DOHH2 (cell line): Measurements from ENCODE around the gene GAS7.

Experiments
- H3F3A ChIP-seq: fragments of 200-600 bp; sonication (generic), shearing (Covaris generic); 2 replicates; pipeline ENCODE4 v1.6.0; 2016; ENCODE audit warnings: antibody characterized with exemption, mild to moderate bottlenecking; ENCODE audit not compliant: control insufficient read depth, insufficient read depth
- H3K27ac ChIP-seq: fragments of 200-600 bp; sonication (generic); 2 replicates; pipeline ENCODE4 v1.5.1; 2014; ENCODE audit warnings: low read depth, mild to moderate bottlenecking, low read length, moderate library complexity
- H3K27me3 ChIP-seq: fragments of 200-600 bp; sonication (generic); 2 replicates; pipeline ENCODE4 v1.6.1; 2014; ENCODE audit warnings: mild to moderate bottlenecking, low read length, mixed read lengths; ENCODE audit not compliant: control insufficient read depth
- H3K36me3 ChIP-seq: fragments of 200-600 bp; sonication (generic); 2 replicates; pipeline ENCODE4 v1.6.1; 2014; ENCODE audit warnings: mild to moderate bottlenecking, low read length, moderate library complexity, mixed read lengths; ENCODE audit not compliant: control insufficient read depth
- H3K4me1 ChIP-seq: fragments of 200-600 bp; sonication (generic); 2 replicates; pipeline ENCODE4 v1.6.1; 2014; ENCODE audit warnings: mild to moderate bottlenecking, low read length, mixed read lengths; ENCODE audit not compliant: control insufficient read depth
- H3K4me2 ChIP-seq: fragments of 200-600 bp; sonication (generic); 2 replicates; pipeline ENCODE4 v1.6.0; 2014; ENCODE audit warnings: mild to moderate bottlenecking, low read length, moderate library complexity
- H3K4me3 ChIP-seq: fragments of 200-600 bp; sonication (generic); 2 replicates; pipeline ENCODE4 v1.5.1; 2014; ENCODE audit warnings: mild to moderate bottlenecking, low read length, mixed read lengths
- H3K79me2 ChIP-seq: fragments of 200-600 bp; sonication (generic); 2 replicates; pipeline ENCODE4 v1.6.1; 2014; ENCODE audit warnings: mild to moderate bottlenecking, low read length, mixed read lengths; ENCODE audit not compliant: control insufficient read depth
- H3K9me2 ChIP-seq: fragments of 200-600 bp; sonication (generic); replicated peaks from 2 replicates; pipeline ENCODE4 v1.6.1; 2014; ENCODE audit warnings: mild to moderate bottlenecking, low read length, mixed read lengths; ENCODE audit not compliant: control insufficient read depth
- H3K9me3 ChIP-seq: fragments of 200-600 bp; sonication (generic); 2 replicates; pipeline ENCODE4 v1.6.1; 2014; ENCODE audit warnings: antibody characterized with exemption, low read length, mixed read lengths; ENCODE audit not compliant: control insufficient read depth, insufficient read depth
- H4K20me1 ChIP-seq: fragments of 200-600 bp; sonication (generic); 2 replicates; pipeline ENCODE4 v1.6.0; 2014; ENCODE audit warnings: low read depth, mild to moderate bottlenecking, antibody characterized with exemption, low read length, moderate library complexity; ENCODE audit not compliant: control insufficient read depth, insufficient read depth
- CTCF ChIP-seq: fragments of 200-600 bp; sonication (generic); IDR thresholded peaks from one replicate; pipeline ENCODE4 v1.5.1; 2014; ENCODE audit warnings: antibody characterized with exemption, mild to moderate bottlenecking, low read depth, low read length; ENCODE audit not compliant: poor library complexity, severe bottlenecking
- EZH2phosphoT487 ChIP-seq: fragments of 200-600 bp; sonication (generic); IDR thresholded peaks from 2 replicates; pipeline ENCODE4 v1.6.1; 2017; ENCODE audit warnings: borderline replicate concordance, mild to moderate bottlenecking, antibody characterized with exemption, low read length, moderate library complexity, mixed read lengths

GAS7 gene

GRCh38 chr17:9907883-9908648 is 290.3 kb downstream of the GAS7 start:
- no peak for TF ChIP-seq EZH2phosphoT487
- TF ChIP-seq CTCF = no peak
- Histone ChIP-seq H3K9me3 (no peaks in the 10 kb centered on the region), H3F3A (no peaks in the 10 kb centered on the region), H3K27ac (no peak overlapping the region), H3K4me2 (no peak overlapping the region), H3K4me3 (no peak overlapping the region), H3K9me2 (no peaks in the 10 kb centered on the region), H3K4me1 (no peaks in the 10 kb centered on the region), H3K27me3 (no peaks in the 10 kb centered on the region), H4K20me1 (no peaks in the 10 kb centered on the region), H3K36me3 (no peaks in the 10 kb centered on the region), H3K79me2 (no peaks in the 10 kb centered on the region)

- no peaks in the 10 kb centered on the region for H3K27me3 ChIP-seq
- no peak overlapping the region for H3K4me2 ChIP-seq
- no peak overlapping the region for H3K27ac ChIP-seq
- no peak overlapping the region for H3K4me3 ChIP-seq
- H3K9me2 ChIP-seq = no peaks in the 10 kb centered on the region
- no peaks in the 10 kb centered on the region for H3K4me1 ChIP-seq
- H3K36me3 ChIP-seq = no peaks in the 10 kb centered on the region
- H3K9me3 ChIP-seq = no peaks in the 10 kb centered on the region
- TF ChIP-seq CTCF = no peak
- no peaks in the 10 kb centered on the region for H4K20me1 ChIP-seq
- H3K79me2 ChIP-seq = no peaks in the 10 kb centered on the region
- H3F3A ChIP-seq = no peaks in the 10 kb centered on the region
Observed at GRCh38 chr17:9907131-9907530, 291.3 kb downstream of the GAS7 start.

GRCh38 chr17:9906616-9907015 is 291.8 kb downstream of the GAS7 start:
- Histone ChIP-seq H3K4me2 (no peak overlapping the region), H3K27ac (no peak overlapping the region), H3K9me3 (no peaks in the 10 kb centered on the region), H4K20me1 (no peaks in the 10 kb centered on the region), H3K4me3 (no peak overlapping the region), H3K27me3 (no peaks in the 10 kb centered on the region), H3F3A (no peaks in the 10 kb centered on the region), H3K9me2 (no peaks in the 10 kb centered on the region), H3K4me1 (no peaks in the 10 kb centered on the region), H3K79me2 (no peaks in the 10 kb centered on the region), H3K36me3 (no peaks in the 10 kb centered on the region)
- no peak for TF ChIP-seq EZH2phosphoT487
- no peak for TF ChIP-seq CTCF
